Small intestine (tissue), 7 donors: ENCODE results near the gene NKAIN2. TPM values are rescaled to one million over a fixed set of nuclear protein-coding genes. Genes with fewer than 3 reads are reported as not detected.

Experiments
- DNase-seq, 2 donors: peaks; one replicate each; pipeline versions ENCODE4 v3.0.0 to v3.0.0-alpha.2; 2013
- FAIRE-seq: peaks from 2 replicates; lab custom pipeline; 2012; peaks lifted over from hg19 to GRCh38; lab: Jason Lieb, UNC
- H3K27ac ChIP-seq, 3 donors: one replicate each; pipeline ENCODE4 v1.5.1; 2013; ENCODE audit warnings: low read length in 2 of 3, mild to moderate bottlenecking in 2 of 3, control low read depth in 1 of 3, inconsistent platforms in 1 of 3, low read depth in 1 of 3, moderate library complexity in 1 of 3
- H3K27me3 ChIP-seq, 3 donors: one replicate each; pipeline ENCODE4 v1.6.1; 2013; ENCODE audit warnings: low read length in 3 of 3, inconsistent platforms in 1 of 3; ENCODE audit not compliant: control insufficient read depth in 3 of 3, insufficient read depth in 3 of 3
- H3K36me3 ChIP-seq, 3 donors: one replicate each; pipeline ENCODE4 v1.6.1; 2013; ENCODE audit warnings: low read length in 3 of 3, inconsistent platforms in 1 of 3, low read depth in 1 of 3, mild to moderate bottlenecking in 1 of 3, moderate library complexity in 1 of 3; ENCODE audit not compliant: control insufficient read depth in 3 of 3, insufficient read depth in 2 of 3
- H3K4me1 ChIP-seq, 3 donors: one replicate each; pipeline ENCODE4 v1.6.1; 2013; ENCODE audit warnings: low read length in 2 of 3, inconsistent platforms in 1 of 3, low read depth in 1 of 3, mild to moderate bottlenecking in 1 of 3, moderate library complexity in 1 of 3; ENCODE audit not compliant: control insufficient read depth in 3 of 3, insufficient read depth in 2 of 3
- H3K4me3 ChIP-seq, 3 donors: one replicate each; pipeline ENCODE4 v1.5.1; 2013; ENCODE audit warnings: low read length in 3 of 3, control low read depth in 1 of 3, inconsistent platforms in 1 of 3, low read depth in 1 of 3, mild to moderate bottlenecking in 1 of 3, moderate library complexity in 1 of 3
- H3K9me3 ChIP-seq, 2 donors: one replicate each; pipeline ENCODE4 v1.6.1; 2013; ENCODE audit warnings: low read depth in 1 of 2, low read length in 1 of 2; ENCODE audit not compliant: control insufficient read depth in 2 of 2, insufficient read depth in 1 of 2
- WGBS, 3 donors: extraction: QIAGEN DNeasy Blood & Tissue Kit; methylation state at CpG; one replicate each; pipeline ENCODE4 v1.1.7; 2013; 5-methylcytosine and 5-hydroxymethylcytosine counted together
- polyA plus RNA-seq, 4 donors: library from polyadenylated mRNA; stranded (reverse) in 3 of 4; unstranded in 1 of 4; fragments of 200-250 nt in 3 of 4; fragments of 120-200 nt in 1 of 4; gene quantifications; one replicate each; pipeline versions ENCODE4 v1.2.1 to v1.2.3, GENCODE V29; 2013
- donor health status: healthy with polysubstance abuse.
- donor health status: control.
- donor health status: control.
- donor health status: Bipolar disorder and iron deficiency.
- donor health status: healthy.

Gene NKAIN2
- polyA plus RNA-seq, 4 donors, result 0.16 to 1.4 (median 0.19) TPM; not detected in 1

GRCh38 chr6:124467366-124467765 is 663.7 kb downstream of the NKAIN2 start:
- Histone ChIP-seq H3K4me3 (no peak overlapping the region), H3K27ac (no peak overlapping the region), H3K27me3 (no peaks in the 10 kb centered on the region), H3K4me1 (no peaks in the 10 kb centered on the region), H3K9me3 (no peaks in the 10 kb centered on the region), H3K36me3 (no peaks in the 10 kb centered on the region)
- no peak for DNase-seq
- 57 to 73% (median 59%) methylated on average over 1 of the region's 1 CpG for WGBS, 3 donors
- no peak for FAIRE-seq

DNA sequence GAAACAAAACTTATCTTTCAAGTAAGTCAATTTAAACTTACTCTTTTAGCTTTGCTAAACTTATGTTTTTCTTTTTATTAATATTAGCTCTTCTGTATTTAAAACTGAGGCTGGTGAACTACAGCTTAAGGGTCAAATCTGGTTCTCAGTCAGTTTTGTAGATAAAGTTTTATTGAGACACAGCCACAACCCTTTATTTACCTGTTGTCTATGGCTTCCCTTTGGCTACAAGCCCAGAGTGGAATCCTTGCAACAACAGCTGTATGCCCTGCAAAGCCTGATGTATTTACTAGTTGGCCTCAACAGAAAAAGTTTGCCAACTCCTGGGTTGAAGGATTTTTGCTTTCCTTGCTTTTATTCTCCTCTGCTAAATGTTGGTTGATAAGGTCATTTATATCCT is 667.1 kb downstream of the NKAIN2 start:
- FAIRE-seq (no peak), DNase-seq (no peak)
- Histone ChIP-seq H3K4me1 (no peaks in the 10 kb centered on the region), H3K9me3 (no peaks in the 10 kb centered on the region), H3K4me3 (no peak overlapping the region), H3K27ac (no peak overlapping the region), H3K27me3 (no peaks in the 10 kb centered on the region), H3K36me3 (no peaks in the 10 kb centered on the region)

DNA sequence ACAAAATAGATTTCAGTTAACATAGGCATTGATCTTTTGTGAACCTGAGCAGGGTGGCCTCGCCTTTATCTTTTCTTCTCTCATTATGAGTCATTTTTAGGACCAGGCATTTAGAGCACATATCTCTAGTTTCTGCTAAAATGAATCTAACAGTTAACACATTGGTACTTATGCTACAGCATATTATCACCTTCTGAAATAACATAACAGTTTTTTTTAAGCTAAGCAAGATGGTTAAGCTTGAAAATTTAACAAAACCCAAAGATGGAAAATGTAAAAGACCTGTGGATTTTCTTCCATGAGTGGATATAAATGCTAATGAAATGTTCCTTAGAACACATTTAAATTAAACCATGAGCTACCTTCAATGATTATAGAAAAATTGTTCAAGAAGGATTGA is 671.5 kb downstream of the NKAIN2 start:
- H3K27ac ChIP-seq, result no peak overlapping the region
- 12 to 65% (median 21%) methylated on average over 1 of the region's 1 CpG for WGBS, 3 donors
- H3K27me3 ChIP-seq, result no peaks in the 10 kb centered on the region
- H3K4me3 ChIP-seq, result no peak overlapping the region
- H3K36me3 ChIP-seq, result no peaks in the 10 kb centered on the region
- H3K9me3 ChIP-seq, result no peaks in the 10 kb centered on the region
- DNase-seq, result no peak
- FAIRE-seq, result no peak
- no peaks in the 10 kb centered on the region for H3K4me1 ChIP-seq

GRCh38 chr6:124478906-124479305 is 675.2 kb downstream of the NKAIN2 start:
- H3K36me3 ChIP-seq, result no peaks in the 10 kb centered on the region
- no peaks in the 10 kb centered on the region for H3K27me3 ChIP-seq
- no peak for DNase-seq
- FAIRE-seq, result no peak
- H3K4me3 ChIP-seq, result no peak overlapping the region
- WGBS, 3 donors, result 89 to 97% (median 91%) methylated on average over 2 of the region's 2 CpGs
- H3K27ac ChIP-seq, result no peak overlapping the region
- no peaks in the 10 kb centered on the region for H3K9me3 ChIP-seq
- H3K4me1 ChIP-seq, result no peaks in the 10 kb centered on the region

- 38 to 48% (median 43%) methylated on average over 1 of the region's 1 CpG for WGBS, 3 donors
Observed at GRCh38 chr6:124479991-124480430, 676.3 kb downstream of the NKAIN2 start.

DNA sequence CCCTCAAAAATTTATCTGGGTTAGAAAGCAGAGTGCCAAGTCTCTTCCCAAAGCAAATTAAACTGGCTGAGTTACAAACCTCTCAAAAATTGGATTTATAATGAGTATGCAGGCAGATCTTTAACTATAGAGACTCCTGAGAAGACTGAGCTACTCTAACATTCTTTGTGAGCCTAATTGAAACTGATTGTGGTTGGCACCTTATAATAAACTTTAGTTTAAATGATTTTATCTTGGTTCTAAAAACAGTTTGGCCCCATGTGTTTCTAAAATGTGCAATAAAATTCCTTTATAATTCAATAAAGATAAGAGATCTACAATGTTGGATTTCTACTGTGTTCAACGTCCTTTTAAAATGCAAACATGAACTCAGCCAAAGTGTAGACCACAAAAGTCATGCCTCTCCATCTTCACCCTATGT is 678.4 kb downstream of the NKAIN2 start:
- H3K27ac ChIP-seq, result no peak overlapping the region
- no peak overlapping the region for H3K4me3 ChIP-seq
- no peaks in the 10 kb centered on the region for H3K36me3 ChIP-seq
- H3K9me3 ChIP-seq, result no peaks in the 10 kb centered on the region
- DNase-seq (no peak), FAIRE-seq (no peak)
- H3K4me1 ChIP-seq, result no peaks in the 10 kb centered on the region
- no peaks in the 10 kb centered on the region for H3K27me3 ChIP-seq
- 4 to 34% (median 5%) methylated on average over 1 of the region's 1 CpG for WGBS, 3 donors

More at GRCh38 chr6:124479991-124480430, 676.3 kb downstream of the NKAIN2 start:
- Histone ChIP-seq H3K27me3 (no peaks in the 10 kb centered on the region), H3K4me3 (no peak overlapping the region), H3K9me3 (no peaks in the 10 kb centered on the region), H3K27ac (no peak overlapping the region), H3K4me1 (no peaks in the 10 kb centered on the region), H3K36me3 (no peaks in the 10 kb centered on the region)
- FAIRE-seq (no peak), DNase-seq (no peak)

DNA sequence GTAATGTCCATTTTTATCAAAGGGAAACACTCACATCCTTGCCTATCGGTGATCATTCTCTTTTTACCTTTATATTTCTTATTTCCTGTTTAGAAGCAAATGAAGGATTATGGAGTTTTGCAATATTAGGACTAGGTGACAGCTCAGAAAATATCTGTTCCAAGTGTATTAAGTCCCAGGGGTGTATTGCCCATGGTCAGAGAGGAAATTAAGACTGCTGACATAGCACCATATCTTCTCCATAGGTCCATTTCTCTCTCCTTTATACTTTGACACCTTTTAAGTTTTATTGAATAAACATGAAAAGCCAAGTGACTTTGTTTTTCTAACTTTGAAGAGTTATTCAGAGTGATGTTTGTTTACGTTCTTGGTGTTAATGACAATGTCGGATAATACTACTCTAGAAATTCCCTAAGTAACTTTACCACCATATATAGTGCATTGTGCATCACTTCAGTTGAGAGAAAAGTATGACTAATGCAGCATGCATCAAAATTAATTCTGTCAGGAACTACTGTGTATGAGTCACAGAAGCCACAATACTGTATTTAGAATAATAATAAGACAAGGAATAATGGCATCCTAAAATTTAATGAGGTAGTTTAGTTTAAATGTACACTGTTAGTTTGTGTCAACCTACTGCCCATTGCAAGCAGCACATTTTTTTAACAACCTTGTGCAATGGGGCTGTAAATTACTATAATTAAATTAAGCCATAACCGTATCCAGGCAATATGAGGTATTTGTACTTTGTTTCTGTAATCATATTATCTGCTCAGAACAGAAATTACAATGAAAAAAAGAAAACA is 684.2 kb downstream of the NKAIN2 start:
- FAIRE-seq (no peak), DNase-seq (no peak)
- Histone ChIP-seq H3K4me1 (no peaks in the 10 kb centered on the region), H3K36me3 (no peaks in the 10 kb centered on the region), H3K4me3 (no peak overlapping the region), H3K27me3 (no peaks in the 10 kb centered on the region), H3K9me3 (no peaks in the 10 kb centered on the region), H3K27ac (no peak overlapping the region)
- 78 to 84% (median 80%) methylated on average over 4 of the region's 4 CpGs for WGBS, 3 donors

DNA sequence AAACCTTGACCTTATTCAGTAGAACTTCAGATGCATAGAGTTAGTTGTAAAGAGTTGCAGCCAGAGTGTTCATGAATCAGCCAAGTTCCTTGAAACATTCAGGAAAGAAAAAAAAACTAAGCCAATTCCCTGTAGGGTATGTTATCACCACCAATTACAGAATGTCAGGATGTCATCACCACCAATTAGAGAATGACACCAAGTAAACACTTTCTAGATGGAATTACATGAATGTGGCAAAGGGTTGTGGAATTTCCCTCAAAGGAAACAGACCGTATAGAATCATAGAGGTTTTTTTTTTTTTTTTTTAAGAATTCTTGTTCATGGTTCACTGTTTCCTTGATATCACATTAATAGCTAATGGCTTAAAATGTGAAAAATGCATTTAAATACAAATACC is 686.5 kb downstream of the NKAIN2 start:
- H3K27me3 ChIP-seq, result no peaks in the 10 kb centered on the region
- H3K4me3 ChIP-seq, result no peak overlapping the region
- DNase-seq, result no peak
- 52 to 57% (median 56%) methylated on average over 1 of the region's 1 CpG for WGBS, 3 donors
- no peak overlapping the region for H3K27ac ChIP-seq
- no peaks in the 10 kb centered on the region for H3K9me3 ChIP-seq
- no peaks in the 10 kb centered on the region for H3K4me1 ChIP-seq
- H3K36me3 ChIP-seq, result no peaks in the 10 kb centered on the region
- FAIRE-seq, result no peak

DNA sequence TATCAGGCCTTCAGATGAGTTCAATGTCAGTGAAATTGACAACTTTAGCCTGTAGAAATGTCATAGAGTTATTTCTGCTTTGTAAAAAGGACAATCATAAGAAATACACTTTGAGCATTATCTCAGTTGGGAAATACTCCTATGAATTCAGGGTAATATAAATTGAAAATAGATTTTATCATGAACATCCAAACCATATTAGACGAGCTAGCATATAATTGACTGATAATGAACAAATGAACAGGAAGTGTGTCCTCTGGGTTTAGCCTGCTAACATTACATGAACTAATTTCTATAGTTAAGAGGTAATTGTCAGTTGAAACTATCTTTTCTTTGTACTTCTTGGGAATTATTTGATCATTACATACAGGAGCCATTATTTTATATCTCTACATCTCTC is 689.6 kb downstream of the NKAIN2 start:
- H3K27ac ChIP-seq, result no peak overlapping the region
- 27 to 62% (median 48%) methylated on average over 1 of the region's 1 CpG for WGBS, 3 donors
- no peaks in the 10 kb centered on the region for H3K4me1 ChIP-seq
- H3K4me3 ChIP-seq, result no peak overlapping the region
- H3K9me3 ChIP-seq, result no peaks in the 10 kb centered on the region
- no peaks in the 10 kb centered on the region for H3K27me3 ChIP-seq
- H3K36me3 ChIP-seq, result no peaks in the 10 kb centered on the region
- FAIRE-seq (no peak), DNase-seq (no peak)
